Embryonic facial prominence (tissue), 1 donor: ENCODE results near the gene OR51D1.

Experiments used
- DNase-seq: peaks from one replicate; pipeline ENCODE4 v3.0.0-alpha.2; 2016; ENCODE audit errors: extremely low spot score

OR51D1 gene

DNA sequence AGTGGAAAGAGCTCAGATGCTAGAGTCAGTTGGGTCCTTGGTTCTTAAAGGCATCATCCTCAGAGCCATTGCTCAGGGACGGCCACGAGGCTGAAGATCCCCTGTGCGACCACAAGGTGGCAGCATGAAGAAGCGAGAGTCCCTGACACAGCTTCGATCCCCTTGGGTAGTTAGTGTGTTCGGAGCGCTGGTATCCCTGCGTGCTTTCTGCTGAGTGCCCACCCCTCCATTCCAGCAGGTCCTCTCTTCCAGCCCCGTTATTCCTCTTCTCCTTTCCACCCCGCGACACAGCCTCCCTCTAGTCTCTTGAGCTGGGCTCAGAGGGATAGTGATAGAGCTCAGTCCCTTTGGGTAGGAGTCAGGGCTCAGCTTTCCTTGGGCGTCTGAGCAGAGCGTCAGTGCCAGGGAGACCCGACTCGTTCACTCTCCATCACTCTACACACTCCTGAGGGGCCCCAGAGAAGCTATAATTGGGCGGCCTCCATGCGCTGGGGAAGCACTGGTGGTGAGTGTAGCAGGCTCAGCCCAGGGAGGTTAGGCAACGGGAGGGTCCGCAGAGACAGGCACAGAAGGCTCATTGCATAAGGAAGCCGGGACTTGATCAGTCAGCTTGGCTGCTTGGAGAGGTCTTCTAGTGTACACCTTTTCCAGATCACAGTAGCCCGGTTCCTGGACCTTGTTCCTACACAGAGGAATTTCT lies at the start of gene OR51D1:
OR51D1 (plus strand) TSS at position 516 of the 700 bp plus-strand sequence. CDS start 2,314 bp downstream, outside the sequence.
- peak; percentile 16 for DNase-seq

DNA sequence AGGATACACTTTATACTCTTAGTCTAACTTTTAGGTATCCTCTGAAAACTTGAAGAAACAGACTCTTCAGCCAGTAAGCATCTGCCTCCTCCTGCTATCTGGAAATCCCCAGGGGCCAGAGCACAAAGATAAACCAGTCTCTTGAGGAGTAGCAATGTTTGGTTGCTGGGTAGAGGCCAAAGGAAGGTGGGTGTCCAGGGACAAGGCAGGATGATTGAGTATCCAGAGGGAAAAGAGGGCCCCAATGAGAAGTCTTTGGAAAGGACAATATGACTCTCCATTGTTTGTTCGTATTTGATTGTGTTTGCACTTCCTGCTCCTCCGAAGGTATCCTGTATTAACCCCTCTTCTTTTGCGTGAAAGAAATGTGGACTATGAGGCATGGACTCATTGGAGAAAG lies 48.3 kb upstream of the OR51D1 start:
- DNase-seq: no peak

DNA sequence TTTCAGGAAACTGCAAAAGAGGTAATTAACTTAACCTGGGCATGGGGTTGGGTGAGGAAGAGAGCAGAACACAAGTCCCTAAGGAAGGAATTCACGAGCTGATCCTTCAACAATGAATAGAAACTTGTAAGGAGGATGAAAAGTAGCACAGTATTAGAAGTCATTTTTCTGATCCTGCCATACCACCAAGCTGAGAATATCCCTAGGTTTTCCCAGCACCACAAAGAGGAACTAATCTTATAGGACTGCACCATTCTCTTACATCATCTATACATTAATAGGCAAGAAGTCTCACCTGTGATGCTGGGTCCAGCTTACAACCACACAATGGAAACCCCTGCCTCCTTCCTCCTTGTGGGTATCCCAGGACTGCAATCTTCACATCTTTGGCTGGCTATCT lies 43.5 kb upstream of the OR51D1 start, which contains the start of gene OR52I1:
OR52I1 (plus strand) TSS at position 301 of the 400 bp plus-strand sequence; CDS start at position 301, 0 bp downstream.
- no peak for DNase-seq

DNA sequence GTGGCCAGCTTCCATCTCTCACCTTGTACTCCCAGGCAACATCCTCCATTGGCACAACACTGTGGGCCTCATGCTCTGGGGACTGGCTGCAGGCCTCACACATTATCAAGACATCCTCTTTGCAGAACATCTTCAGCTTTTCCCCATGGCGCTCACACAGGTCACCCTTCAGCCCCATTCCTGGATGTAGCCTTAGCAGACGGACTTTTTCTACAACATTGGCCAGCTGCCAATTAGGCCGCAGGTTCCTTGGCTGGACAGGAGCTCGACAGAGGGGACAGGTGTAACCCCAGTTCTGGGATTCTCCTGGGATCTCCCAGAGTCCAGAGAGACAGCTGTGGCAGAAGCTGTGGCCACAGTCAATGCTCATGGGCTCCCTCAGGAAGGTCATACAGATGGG lies 32.2 kb upstream of the OR51D1 start:
- DNase-seq: no peak

DNA sequence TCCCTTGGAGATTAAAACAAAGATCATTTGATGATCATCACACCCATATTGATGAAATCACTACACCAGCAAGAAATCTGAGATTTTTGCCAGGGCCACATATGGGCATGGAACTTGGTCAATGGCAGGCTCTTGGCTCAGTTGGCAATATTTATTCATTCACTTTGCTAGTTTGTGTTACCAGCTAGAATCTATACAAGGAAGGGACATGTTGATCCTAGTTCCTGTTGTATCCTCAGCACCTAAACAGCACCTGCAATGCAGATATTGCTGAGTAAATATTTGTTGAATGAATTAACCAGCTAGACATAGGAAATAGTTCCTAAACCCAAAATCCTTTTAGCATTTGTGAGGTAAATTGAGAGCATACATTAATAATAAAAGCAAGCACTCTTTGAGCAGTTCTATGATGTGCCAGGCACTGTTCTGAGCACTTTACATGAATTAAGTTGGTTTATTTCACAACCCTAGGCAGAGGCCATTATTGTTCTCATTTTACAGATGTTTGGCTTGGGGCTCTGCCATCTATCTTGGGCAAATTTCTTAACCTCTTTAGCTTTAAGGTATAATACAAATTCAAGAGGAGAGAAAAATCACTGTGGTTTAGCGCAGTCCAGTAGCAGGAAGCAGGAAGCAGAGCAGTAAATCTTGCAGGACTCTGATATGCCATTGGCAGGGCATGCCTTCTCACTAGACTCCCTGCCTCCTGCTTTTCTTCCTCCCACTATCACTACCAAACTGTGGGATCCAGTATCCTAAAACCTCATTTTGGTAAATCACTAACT lies 30.9 kb upstream of the OR51D1 start:
- DNase-seq: no peak

DNA sequence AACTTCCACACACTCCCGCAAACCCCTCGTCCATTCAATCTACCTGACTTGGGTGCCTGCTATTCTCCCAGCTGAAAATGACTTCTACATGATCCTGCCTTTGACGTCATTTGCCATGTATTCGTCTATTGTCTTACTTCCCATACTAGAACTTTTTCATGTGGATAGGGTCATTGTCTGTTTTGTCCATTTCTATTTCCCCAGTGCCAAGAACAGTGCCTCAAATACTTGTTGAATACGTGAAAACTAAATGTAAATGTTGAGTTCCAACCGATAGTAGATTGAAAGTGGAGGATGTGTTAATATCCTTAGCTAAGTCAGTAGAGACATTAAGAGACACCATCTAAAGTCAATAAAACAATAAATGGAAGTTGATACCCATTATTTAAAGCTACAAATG lies 30.2 kb upstream of the OR51D1 start:
- no peak for DNase-seq

DNA sequence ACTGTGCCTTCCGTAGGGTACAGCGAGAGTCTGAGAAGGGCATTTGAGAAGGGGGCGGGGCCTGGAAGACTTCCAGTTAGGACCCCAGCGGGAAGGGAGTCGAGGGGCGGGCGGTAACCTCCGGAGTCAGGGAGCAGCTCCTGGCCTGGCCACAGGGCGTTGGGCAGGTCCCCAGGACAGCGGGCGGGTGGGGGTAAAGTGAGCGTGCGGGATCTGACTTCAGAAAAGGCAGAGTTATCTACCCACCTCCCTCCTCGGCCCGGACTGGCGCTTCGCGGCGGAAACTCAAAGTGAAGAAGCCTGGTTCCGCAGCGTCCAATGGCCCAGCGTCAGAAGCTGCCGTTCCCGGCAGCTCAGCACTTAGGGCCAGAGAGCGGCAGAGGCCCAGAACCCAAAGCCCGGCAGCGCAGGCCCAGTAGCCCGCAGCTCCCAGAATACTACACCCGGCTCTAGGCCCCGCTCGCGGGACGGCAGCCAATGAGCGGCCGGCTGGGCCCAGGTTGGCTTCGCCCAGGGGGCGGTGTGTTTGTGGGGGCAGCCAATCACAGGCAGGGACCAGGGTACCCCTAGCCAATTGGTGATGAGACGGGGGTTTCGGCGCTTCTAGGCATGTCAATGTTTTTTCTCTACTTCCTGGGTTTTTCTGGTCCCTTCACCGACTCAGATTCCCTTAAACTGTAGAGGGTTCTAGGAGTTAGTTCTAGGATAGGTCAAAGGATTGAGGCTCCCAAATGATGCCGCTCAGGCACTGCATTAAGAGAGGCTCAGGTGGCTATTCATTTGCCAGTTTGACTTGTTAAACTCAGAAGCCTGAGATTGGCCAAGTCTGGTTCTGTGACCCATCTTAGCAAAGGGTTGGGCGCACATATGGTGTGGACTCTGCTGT lies 29.3 kb upstream of the OR51D1 start, which contains the start of gene TRIM68:
TRIM68 (minus strand) TSS at position 451 of the 886 bp plus-strand sequence. CDS start 2,727 bp downstream, outside the sequence.
- DNase-seq: peak; percentile 86

- no peak for DNase-seq
These were observed 26.9 kb upstream of the OR51D1 start for GRCh38 chr11:4610258-4610935.

- no peak for DNase-seq
These were observed 25.3 kb upstream of the OR51D1 start for GRCh38 chr11:4611986-4612385.

DNA sequence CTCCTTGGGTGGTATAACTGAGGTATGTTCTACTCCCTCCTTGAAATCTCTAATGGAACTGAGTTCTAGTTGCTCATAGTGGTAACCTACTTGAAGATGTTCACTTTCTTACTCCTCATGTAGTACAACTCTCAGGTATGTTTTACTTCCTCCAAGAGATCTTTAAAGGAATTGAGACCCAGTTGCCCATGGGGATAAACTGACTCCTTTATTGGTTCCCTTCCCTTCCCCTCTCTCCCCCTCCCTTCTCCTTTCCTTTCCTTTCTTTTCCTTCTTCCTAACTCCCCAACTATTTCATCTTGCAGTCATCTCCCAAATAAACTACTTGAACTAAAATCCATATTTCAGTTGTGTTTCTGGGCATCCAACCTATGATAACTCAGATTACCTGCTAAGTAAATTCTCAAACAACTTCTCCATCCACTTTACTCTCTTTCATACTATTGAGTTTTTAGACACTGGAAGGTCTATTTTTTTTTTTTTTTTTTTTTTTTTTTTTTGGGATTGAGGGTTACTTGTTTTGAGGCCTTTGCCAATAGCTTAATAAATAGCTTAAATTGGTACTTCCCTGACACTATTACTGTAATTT lies 21.3 kb upstream of the OR51D1 start:
- DNase-seq: no peak

DNA sequence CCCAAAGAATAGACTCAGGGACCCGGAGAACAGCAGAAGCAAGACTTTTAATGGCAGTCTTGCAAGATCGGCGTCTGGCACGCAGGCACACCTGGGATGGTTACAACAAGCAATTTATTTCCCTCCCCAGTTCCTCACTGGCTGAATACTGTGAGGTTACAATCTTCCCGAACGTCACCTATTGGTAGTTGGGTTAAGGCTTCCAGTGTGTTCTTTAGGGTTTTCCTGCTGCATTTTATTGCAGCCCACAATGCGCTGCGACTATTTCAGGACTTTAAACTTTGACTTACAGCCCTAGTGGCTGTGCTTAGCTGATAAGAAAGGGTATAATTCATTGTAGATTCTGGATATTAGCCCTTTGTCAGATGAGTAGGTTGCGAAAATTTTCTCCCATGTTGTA lies 17.8 kb upstream of the OR51D1 start:
- DNase-seq: no peak

DNA sequence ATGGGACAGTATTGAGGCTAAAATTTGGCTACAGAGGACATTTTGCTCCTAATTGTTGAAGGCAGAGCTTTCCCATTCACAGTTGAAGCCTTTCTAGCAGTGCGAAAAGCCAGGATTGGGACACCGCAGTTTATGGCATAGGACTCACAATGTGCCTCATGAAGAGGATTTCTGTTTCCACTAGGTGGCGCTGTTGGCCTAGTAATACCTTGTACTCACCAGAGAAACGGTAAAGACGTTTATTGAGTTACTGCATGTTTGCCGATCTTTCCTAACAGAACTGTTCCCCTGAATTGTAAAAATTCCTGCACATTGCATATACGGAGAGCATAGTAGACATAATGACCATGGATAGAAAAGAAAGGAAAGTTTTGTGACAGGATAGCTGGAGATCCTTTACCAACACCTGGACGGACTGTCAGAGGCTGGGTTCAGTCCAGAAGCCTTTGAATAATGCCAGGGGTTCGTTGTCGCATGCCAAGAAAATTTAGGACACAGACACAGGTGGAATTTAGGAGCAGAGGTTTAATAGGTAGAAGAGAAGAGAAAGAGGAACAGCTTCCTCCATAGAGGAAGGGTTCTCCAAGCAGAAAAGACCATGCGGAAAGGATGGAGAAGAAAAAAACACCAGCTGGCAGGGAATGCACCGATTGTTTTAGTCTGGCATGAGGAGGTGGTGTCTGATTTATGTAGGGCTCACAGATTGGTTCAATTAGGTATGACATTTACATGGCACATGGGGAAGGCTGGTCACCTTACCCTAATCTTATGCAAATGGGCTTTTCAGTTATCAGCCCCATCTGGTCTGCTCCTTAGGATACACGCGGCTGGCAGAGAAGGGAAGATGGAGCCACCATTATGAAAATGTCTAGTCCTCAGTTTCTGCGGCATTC lies 10.8 kb upstream of the OR51D1 start:
- DNase-seq: peak; percentile 13

DNA sequence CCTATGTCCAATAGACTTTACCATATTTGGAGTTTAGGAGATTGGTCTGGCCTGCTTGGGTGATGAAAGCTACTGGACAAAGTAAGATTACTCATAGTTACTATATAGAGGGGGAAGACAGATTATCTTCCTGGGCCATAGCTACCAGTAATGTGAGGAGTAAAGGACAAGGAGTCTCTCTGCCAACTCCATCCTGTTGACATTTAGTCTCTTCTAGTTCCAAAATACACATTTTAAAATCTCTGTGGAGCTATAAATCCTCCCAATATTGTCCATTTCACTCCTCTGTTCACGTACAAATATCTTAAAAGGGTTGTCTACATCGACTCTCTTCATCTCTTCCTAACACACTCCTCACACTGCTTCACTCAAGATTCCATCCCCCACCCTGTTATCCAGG lies 1.1 kb upstream of the OR51D1 start:
- no peak for DNase-seq

- DNase-seq: no peak
These were observed 378 bp downstream of the OR51D1 start for GRCh38 chr11:4637662-4638047.

- no peak for DNase-seq
These were observed 2.7 kb downstream of the OR51D1 start for GRCh38 chr11:4639931-4640330.

DNA sequence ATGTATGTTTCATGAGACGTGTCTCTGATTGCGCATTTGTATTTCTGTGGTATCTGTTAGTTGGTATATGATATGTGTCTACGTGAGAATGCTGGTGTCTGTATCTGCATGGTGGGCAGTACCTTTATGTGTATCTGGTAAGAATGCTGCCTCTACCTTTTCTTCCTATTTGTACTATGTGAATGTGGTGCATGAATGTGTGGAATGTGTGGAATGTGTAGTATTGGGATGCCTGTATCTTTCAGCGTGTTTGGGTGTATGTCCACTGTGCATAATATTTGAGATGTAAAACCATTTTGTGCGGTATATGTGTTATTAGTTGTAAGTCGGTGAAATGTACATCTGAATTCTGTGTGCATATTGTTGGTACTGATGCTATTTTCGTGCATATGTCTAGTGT lies 4.2 kb downstream of the OR51D1 start:
- no peak for DNase-seq

DNA sequence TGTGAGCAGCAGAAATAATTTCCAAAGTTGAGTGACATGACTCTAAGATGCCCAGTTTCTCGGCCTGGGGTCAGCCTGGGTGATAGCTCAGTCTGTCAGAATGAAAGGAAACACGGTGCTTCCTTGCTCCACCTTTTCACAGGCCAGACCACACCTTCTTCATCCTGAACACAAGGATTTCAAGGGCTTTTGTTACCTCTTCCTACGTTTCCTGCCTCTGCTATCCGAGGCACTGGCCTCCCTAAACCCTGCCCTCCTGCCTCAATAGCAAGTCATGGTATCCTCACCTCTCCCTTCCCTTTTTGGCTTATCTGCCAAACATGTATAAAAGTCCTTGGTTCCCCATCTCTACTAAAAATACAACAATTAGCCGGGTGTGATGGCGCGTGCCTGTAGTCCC lies 4.8 kb downstream of the OR51D1 start:
- no peak for DNase-seq

DNA sequence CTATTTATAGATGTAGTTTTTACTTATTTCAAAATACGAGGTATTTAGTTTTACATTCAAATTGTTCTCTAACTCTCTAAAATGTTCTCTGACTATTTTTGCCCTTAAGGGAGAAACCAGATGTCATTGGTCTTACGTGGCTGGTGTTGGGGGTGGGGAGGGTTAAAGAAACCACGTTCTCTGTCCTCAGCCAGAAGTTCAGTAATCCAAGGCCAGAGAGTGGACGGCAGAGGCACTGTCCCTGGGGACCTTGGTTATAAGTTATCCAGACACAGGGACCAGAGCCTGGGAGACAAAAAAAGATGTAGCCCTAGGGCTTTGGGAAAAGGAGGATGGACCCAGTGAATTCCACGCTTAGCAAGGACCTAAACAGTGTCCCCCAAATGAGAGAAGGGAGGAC lies 5.8 kb downstream of the OR51D1 start:
- DNase-seq: no peak

- DNase-seq: no peak
These were observed 6.4 kb downstream of the OR51D1 start, which contains the start of gene OR51E1 for GRCh38 chr11:4643682-4644081. TSS of gene OR51E1 (plus strand) at chr11:4643982. CDS start at chr11:4652527, 8,545 bp downstream.

- no peak for DNase-seq
These were observed 7.0 kb downstream of the OR51D1 start for GRCh38 chr11:4644233-4644632.
